Lower lobe of right lung (tissue), 2 donors: ENCODE measurements around the gene A1CF. TPM values are rescaled to one million over a fixed set of nuclear protein-coding genes. Genes with fewer than 3 reads are reported as not detected.
"Not testable (repeated sequence)": the region's sequence is repeated elsewhere in the genome, so short reads cannot be mapped to it uniquely, and the experiment has no call there.

Experiments used
- ATAC-seq, 2 donors: fragments of 200-7000 bp; cut with Tn5 transposase; one replicate each; pipeline ENCODE4 v1.9.1; 2020 to 2022; ENCODE audit warnings: mild to moderate bottlenecking in 2 of 2, moderate library complexity in 2 of 2
- DNase-seq: peaks from one replicate; pipeline ENCODE4 v3.0.0-alpha.2; 2020
- H3K27ac ChIP-seq: fragments of 200-600 bp; one replicate; pipeline ENCODE4 v1.8.0; 2022
- H3K27me3 ChIP-seq: fragments of 200-600 bp; one replicate; pipeline ENCODE4 v1.8.0; 2022; ENCODE audit warnings: low read depth
- H3K36me3 ChIP-seq: fragments of 200-600 bp; one replicate; pipeline ENCODE4 v1.8.0; 2022; ENCODE audit warnings: mild to moderate bottlenecking
- H3K4me1 ChIP-seq: fragments of 200-600 bp; one replicate; pipeline ENCODE4 v1.8.0; 2022
- H3K4me3 ChIP-seq: fragments of 200-600 bp; one replicate; pipeline ENCODE4 v1.8.0; 2022; ENCODE audit warnings: mild to moderate bottlenecking
- H3K9me3 ChIP-seq: fragments of 200-600 bp; one replicate; pipeline ENCODE4 v1.8.0; 2022
- CTCF ChIP-seq: fragments of 200-600 bp; IDR thresholded peaks from one replicate; pipeline ENCODE4 v1.8.0; 2022; ENCODE audit warnings: antibody characterized with exemption, mild to moderate bottlenecking
- intact Hi-C: fragments of 100-400 bp; cut with DNase I; formaldehyde crosslinking; loops from one replicate; pipeline ENCODE4 v1.11.0; 2022
- total RNA-seq: library from RNA; stranded (reverse); fragmentation: NEBNext Ultra II Directional; extraction: Animal tissue kit (Norgen Biotek cat#: 25700); gene quantifications from one replicate; pipeline ENCODE4 v1.2.1, GENCODE V29; 2021
- donor health status: DM: no; HTN: yes; CAD: no; lungs with severe emphysema.

The A1CF gene
- total RNA-seq, 1 donor from 2014 or later: not detected

- Histone ChIP-seq H3K4me1 (no peaks in the 10 kb centered on the region), H3K27me3 (no peaks in the 10 kb centered on the region), H3K36me3 (no peaks in the 10 kb centered on the region), H3K9me3 (no peaks in the 10 kb centered on the region), H3K4me3 (no peak overlapping the region), H3K27ac (no peak overlapping the region)
- ATAC-seq (no peak), DNase-seq (no peak)
- intact Hi-C loops: no loop called here
- no peak for TF ChIP-seq CTCF
Measured at GRCh38 chr10:50896721-50897120, 11.3 kb upstream of the A1CF start.

GRCh38 chr10:50894312-50894711, 8.9 kb upstream of the A1CF start:
- intact Hi-C loops: no loop called here
- no peak overlapping the region for H3K4me3 ChIP-seq
- DNase-seq (no peak), ATAC-seq (no peak)
- no peaks in the 10 kb centered on the region for H3K9me3 ChIP-seq
- H3K4me1 ChIP-seq: no peaks in the 10 kb centered on the region
- no peak overlapping the region for H3K27ac ChIP-seq
- TF ChIP-seq CTCF: no peak
- no peaks in the 10 kb centered on the region for H3K27me3 ChIP-seq
- H3K36me3 ChIP-seq: no peaks in the 10 kb centered on the region

- DNase-seq (no peak), ATAC-seq (no peak)
- Histone ChIP-seq H3K36me3 (no peaks in the 10 kb centered on the region), H3K9me3 (no peaks in the 10 kb centered on the region), H3K27ac (no peak overlapping the region), H3K4me1 (no peaks in the 10 kb centered on the region), H3K27me3 (no peaks in the 10 kb centered on the region), H3K4me3 (no peak overlapping the region)
- intact Hi-C loops: no loop called here
- TF ChIP-seq CTCF: no peak
Measured at GRCh38 chr10:50892467-50892866, 7.0 kb upstream of the A1CF start.

DNA sequence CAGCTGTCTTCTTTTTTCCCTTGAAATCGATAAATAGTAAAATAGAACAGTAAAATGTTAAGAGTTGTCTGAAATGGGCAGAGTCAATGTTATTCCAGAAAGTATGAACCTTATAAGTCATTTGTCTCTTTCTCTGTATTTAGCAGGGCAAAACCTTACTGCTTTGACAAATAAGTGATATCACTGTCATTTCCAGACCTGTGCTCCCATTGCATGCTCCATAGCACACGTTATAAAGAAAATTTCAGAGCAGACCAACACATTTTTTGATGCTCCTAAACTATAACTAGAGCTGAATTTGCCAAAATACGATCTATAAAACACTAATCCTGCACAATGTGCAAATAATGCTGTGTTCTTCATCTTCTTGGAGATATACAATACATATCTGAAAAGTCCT, 1.1 kb downstream of the A1CF start:
- no peaks in the 10 kb centered on the region for H3K36me3 ChIP-seq
- H3K4me1 ChIP-seq: no peaks in the 10 kb centered on the region
- H3K9me3 ChIP-seq: no peaks in the 10 kb centered on the region
- intact Hi-C loops: no loop called here
- ATAC-seq: no peak
- no peak for DNase-seq
- no peaks in the 10 kb centered on the region for H3K27me3 ChIP-seq
- no peak for TF ChIP-seq CTCF
- H3K4me3 ChIP-seq: no peak overlapping the region
- no peak overlapping the region for H3K27ac ChIP-seq

- DNase-seq (no peak), ATAC-seq (no peak)
- Histone ChIP-seq H3K9me3 (no peaks in the 10 kb centered on the region), H3K4me1 (no peaks in the 10 kb centered on the region), H3K36me3 (no peaks in the 10 kb centered on the region), H3K27ac (no peak overlapping the region), H3K4me3 (no peak overlapping the region), H3K27me3 (no peaks in the 10 kb centered on the region)
- TF ChIP-seq CTCF: no peak
- intact Hi-C loops: no loop called here
Measured at GRCh38 chr10:50883629-50884028, 1.8 kb downstream of the A1CF start.

DNA sequence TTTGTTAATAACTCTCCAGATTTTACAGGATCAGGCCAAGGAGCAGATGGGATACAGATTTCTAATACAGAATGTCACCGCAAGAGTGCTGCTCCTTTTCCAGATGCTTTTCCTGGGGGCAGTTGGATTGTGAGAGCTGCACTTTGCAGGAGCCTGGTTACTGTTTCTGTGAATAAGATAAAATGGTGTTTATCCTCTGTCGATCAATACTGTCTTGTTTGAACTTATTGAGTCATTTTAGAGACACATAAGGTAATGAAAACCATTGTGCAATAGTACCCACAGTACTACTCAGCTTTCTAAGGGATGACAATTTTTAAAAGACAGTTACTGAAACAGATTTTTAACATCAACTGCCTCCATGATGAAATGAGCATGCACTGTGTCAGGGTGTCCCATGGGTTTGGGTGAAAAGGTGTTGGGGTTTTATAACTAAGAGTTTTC, 2.9 kb downstream of the A1CF start:
- Histone ChIP-seq H3K27me3 (no peaks in the 10 kb centered on the region), H3K9me3 (no peaks in the 10 kb centered on the region), H3K27ac (no peak overlapping the region), H3K4me1 (no peaks in the 10 kb centered on the region), H3K36me3 (no peaks in the 10 kb centered on the region), H3K4me3 (no peak overlapping the region)
- intact Hi-C loops: no loop called here
- TF ChIP-seq CTCF: no peak
- ATAC-seq (no peak), DNase-seq (no peak)

GRCh38 chr10:50881046-50881445, 4.4 kb downstream of the A1CF start:
- H3K4me1 ChIP-seq, H3K4me3 ChIP-seq, H3K36me3 ChIP-seq, H3K27me3 ChIP-seq, ATAC-seq, H3K27ac ChIP-seq, DNase-seq, intact Hi-C loops, H3K9me3 ChIP-seq: not testable (repeated sequence)
